ENCODE measurements around the gene PDE7B.

PDE7B gene

GRCh38 chr6:136160250-136160649 is 308.7 kb downstream of the PDE7B start:
- DNase-seq = peak; percentile 30

- no peak for DNase-seq
Observed at GRCh38 chr6:136161950-136162349, 310.4 kb downstream of the PDE7B start.

- no peak for DNase-seq
Observed at GRCh38 chr6:136163260-136163659, 311.8 kb downstream of the PDE7B start.

- no peak for DNase-seq
Observed at GRCh38 chr6:136166815-136167214, 315.3 kb downstream of the PDE7B start.

GRCh38 chr6:136169394-136170148 is 318.1 kb downstream of the PDE7B start:
- DNase-seq = no peak

GRCh38 chr6:136171231-136171630 is 319.7 kb downstream of the PDE7B start:
- DNase-seq = peak; percentile 3

- DNase-seq = peak; percentile 12
Observed at GRCh38 chr6:136173519-136174507, 322.3 kb downstream of the PDE7B start.

- no peak for DNase-seq
Observed at GRCh38 chr6:136174510-136174909, 323.0 kb downstream of the PDE7B start.

- no peak for DNase-seq
Observed at GRCh38 chr6:136175873-136176272, 324.4 kb downstream of the PDE7B start.

- no peak for DNase-seq
Observed at GRCh38 chr6:136178749-136179148, 327.2 kb downstream of the PDE7B start.

- DNase-seq = no peak
Observed at GRCh38 chr6:136180704-136181511, 329.4 kb downstream of the PDE7B start.

- no peak for DNase-seq
Observed at GRCh38 chr6:136181512-136181833, 330.0 kb downstream of the PDE7B start.

GRCh38 chr6:136181861-136182260 is 330.4 kb downstream of the PDE7B start:
- no peak for DNase-seq

GRCh38 chr6:136184738-136185137 is 333.2 kb downstream of the PDE7B start:
- no peak for DNase-seq

GRCh38 chr6:136186363-136186762 is 334.9 kb downstream of the PDE7B start:
- DNase-seq = no peak

GRCh38 chr6:136188486-136188885 is 337.0 kb downstream of the PDE7B start:
- DNase-seq = no peak

- no peak for DNase-seq
Observed at GRCh38 chr6:136189104-136189503, 337.6 kb downstream of the PDE7B start.

GRCh38 chr6:136191606-136192312 is 340.3 kb downstream of the PDE7B start:
- no peak for DNase-seq

GRCh38 chr6:136192902-136193301 is 341.4 kb downstream of the PDE7B start:
- no peak for DNase-seq

GRCh38 chr6:136201732-136202131 is 350.2 kb downstream of the PDE7B start:
- no peak for DNase-seq

GRCh38 chr6:136208783-136209182 is 357.3 kb downstream of the PDE7B start:
- DNase-seq = no peak

GRCh38 chr6:136209496-136209895 is 358.0 kb downstream of the PDE7B start:
- no peak for DNase-seq

Measured in activated CD4-positive, alpha-beta T cell treated with anti-CD3 and anti-CD28 coated beads for 48 hours (primary cell).